ENCODE data around the gene ZNF625.

The ZNF625 gene

DNA sequence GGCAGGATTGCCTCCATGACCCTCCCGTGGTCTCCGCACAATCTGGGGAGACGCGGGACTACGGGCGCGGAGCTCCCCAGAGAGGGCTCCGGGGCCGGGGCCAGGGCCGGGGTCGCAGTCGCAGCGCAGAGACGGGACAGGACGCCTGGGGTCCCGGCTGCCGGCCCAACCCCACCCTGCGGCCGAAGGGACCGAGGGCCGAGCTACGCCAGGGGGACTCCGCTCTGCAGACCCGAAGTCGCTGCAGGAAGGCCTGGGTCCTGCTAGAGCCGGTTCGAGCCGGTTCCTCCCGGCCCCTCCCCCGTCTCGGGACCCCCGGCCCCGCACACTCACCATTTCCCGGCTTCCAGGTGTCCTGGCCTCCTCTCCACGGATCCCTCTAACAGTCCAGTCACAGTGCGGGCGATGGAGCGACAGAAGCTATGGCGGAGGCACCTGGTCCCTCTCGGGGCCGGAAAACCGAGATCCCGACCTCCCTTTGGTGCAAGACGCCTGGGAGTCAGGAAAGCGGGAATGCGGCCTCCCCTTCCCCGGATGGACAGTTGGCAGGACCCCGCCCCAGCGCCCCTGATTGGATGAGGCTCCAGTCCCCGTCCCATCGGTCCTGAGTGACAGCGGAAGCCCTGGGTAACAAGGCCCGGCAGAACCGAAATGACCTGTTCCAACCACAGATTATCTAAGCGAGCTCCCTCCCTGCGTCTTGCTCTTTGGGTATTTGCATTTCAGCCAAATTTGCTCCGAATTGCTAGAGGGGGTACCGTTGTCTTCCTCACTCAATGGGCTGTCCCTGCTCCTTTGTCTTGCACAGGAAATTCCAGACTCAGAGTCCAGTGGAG is at the start of gene ZNF625:
TSS of gene ZNF625 (minus strand) at position 512 of the 836 bp plus-strand sequence. CDS start at position 336, 176 bp downstream.
- peak; percentile 61 for DNase-seq

- no peak for DNase-seq
These were observed 48.8 kb upstream of the ZNF625 start for GRCh38 chr19:12205296-12205695.

- no peak for DNase-seq
These were observed 45.7 kb upstream of the ZNF625 start for GRCh38 chr19:12202250-12202649.

GRCh38 chr19:12199757-12200419 is 43.4 kb upstream of the ZNF625 start:
- DNase-seq: no peak

- no peak for DNase-seq
These were observed 41.6 kb upstream of the ZNF625 start for GRCh38 chr19:12198136-12198535.

DNA sequence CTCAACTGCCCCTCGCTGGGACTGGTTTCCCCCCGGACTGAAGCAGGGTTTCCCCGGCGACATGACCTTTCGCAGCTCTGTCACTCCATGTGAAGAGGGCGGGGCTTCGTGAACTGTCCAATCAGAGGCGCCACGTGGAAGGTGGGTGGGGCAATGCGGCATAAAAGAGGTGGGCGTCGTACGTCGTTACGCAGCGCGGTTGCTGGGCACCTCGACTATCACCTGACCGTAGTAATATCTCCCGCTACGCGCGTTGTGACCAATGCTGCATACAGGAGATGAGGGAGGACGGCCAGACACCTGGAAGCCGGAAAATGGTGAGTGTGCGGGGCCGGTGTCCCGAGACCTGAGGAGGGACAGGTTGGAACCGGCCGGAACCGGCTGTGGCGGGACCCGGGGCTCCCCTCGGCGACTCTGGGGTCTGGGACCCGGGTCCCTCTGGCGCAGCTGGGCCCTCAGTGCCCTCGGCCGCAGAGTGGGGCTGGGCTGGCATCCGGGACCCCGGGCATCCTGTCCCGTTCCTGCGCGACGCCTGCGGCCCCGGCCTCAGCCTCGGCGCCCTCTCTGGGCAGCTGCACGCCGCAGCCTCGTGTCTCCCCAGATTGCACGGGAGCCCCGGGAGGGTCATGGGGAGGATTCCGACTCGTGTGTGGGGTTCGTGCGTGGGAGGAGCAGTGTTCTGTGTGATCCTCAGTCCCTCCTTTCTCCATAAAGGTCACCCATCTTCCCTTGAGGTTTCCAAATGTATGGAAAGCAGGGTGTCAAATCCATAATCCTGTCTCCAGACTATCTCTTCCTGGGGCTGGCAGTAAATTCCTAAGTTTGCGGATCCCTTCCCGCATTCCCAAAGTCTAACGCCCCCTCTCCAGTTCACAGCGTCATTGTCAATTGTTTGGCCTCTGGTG is 38.5 kb upstream of the ZNF625 start:
- no peak for DNase-seq

- no peak for DNase-seq
These were observed 31.1 kb upstream of the ZNF625 start for GRCh38 chr19:12187625-12188024.

- no peak for DNase-seq
These were observed 23.8 kb upstream of the ZNF625 start for GRCh38 chr19:12180377-12180776.

- DNase-seq: peak; percentile 2
These were observed 10.1 kb upstream of the ZNF625 start for GRCh38 chr19:12166626-12167025.

DNA sequence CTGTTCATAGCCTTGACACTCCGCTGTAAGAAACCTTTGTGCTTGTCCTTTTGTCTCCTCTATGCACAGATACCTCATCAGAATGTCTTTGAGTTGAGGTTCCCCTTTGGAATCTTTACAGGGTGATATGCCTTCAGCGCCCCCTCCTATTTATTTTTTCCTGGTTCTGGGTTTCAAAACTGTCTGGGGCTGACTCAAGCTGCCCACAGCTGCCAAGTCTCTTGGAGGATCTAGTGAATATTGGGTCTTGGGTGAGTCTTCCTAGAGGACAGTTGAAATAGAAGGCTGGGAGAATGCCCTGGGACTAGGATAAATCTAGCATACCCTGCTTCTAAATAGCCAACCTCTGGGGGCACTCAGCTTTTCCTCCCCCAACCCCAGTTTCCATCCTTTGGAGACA is 7.3 kb upstream of the ZNF625 start:
- DNase-seq: no peak

DNA sequence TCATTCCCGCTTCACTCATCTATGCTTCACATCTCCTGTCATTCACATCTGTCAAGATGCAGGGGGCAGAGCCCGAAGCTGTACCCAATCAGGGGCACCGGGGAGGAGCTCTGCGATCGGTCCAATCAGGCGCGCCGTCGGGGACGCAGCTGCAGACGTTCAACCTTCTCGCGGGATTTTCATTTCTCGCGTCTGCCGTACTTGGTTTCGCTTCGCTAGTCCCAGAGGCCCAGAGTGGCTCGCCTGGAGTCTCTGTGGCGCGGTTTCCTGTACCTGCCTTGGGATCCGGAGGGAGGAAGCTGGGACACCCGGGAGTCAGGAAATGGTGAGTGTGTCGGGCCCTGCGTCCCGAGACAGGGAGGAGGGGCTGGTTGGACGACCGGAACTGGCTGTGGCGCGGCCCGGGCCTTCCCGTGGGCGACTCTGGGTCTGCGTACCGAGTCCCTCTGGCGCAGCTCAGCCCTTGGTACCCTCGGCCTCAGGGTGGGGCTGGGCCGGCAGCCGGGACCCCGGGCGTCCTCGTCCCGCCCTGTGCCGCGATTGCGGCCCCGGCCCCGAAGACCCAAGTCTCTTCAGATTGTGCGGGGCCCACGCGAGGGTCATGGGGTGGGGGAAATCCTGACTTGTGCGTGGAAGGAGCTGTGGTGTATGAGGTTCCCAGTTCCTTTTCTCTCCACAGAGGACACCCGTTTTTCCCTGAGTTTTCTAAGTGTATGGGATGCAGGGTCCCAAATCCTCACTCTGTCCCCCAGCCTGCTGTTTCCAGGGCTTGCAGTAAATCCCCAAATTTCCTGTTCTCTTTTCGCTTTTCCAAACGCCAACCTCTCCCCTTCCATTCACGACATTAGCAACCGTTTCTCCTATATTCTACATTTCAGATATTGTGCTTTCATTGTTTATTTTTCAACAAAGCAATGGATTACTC is 6.6 kb upstream of the ZNF625 start, which contains the start of gene ZNF136:
TSS of gene ZNF136 (plus strand) at position 215 of the 925 bp plus-strand sequence. CDS start at position 323, 108 bp downstream.
- peak; percentile 85 for DNase-seq

GRCh38 chr19:12162513-12162881 is 6.0 kb upstream of the ZNF625 start:
- no peak for DNase-seq

GRCh38 chr19:12159773-12160414 is 3.4 kb upstream of the ZNF625 start:
- DNase-seq: no peak

DNA sequence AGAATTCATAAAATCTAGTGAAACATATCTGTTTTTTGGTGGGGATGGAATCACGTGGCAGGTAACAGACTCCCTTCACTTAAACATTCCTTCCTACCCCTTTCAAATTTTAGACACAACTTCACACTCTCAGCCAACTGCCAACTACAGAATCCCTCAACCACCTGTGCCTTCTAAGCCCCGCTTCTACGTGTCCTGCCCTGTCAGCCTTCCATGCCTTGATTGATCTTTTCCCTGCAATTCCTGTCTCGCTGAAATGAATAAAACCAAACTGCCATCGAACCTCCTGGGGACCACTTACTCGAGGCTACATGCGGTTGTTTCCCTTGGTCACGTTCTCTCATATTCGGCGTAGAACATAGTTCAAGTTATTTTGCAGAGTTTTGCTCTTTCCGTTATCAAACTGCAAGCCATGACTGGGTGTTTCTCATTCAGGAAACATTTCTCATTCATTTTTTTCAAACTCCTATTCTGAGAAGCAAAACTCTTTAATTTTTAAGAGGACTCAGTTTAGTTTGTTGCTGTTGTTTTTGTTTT is 1.1 kb downstream of the ZNF625 start:
- no peak for DNase-seq

- no peak for DNase-seq
These were observed 11.2 kb downstream of the ZNF625 start for GRCh38 chr19:12145348-12145747.

DNA sequence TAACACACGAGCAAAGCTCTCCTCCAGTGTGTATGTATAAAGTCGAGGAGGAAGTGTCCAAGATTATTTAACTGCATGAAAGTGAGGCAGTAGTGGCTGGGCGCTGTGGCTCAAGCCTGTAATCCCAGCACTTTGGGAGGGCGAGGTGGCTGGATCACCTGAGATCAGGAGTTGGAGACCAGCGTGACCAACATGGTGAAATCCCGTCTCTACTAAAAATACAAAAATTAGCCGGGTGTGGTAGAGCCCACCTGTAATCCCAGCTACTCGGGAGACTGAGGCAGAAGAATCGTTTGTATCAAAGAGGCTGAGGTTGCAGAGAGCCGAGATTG is 15.2 kb downstream of the ZNF625 start:
- DNase-seq: no peak

- peak; percentile 61 for DNase-seq
These were observed 15.8 kb downstream of the ZNF625 start for GRCh38 chr19:12140545-12141404.

- DNase-seq: peak; percentile 88
These were observed 16.5 kb downstream of the ZNF625 start, which contains the start of gene ZNF20 for GRCh38 chr19:12139885-12140544. Gene ZNF20, minus strand, starts transcription at chr19:12140350. Its CDS starts 168 bp downstream, at chr19:12140182.

DNA sequence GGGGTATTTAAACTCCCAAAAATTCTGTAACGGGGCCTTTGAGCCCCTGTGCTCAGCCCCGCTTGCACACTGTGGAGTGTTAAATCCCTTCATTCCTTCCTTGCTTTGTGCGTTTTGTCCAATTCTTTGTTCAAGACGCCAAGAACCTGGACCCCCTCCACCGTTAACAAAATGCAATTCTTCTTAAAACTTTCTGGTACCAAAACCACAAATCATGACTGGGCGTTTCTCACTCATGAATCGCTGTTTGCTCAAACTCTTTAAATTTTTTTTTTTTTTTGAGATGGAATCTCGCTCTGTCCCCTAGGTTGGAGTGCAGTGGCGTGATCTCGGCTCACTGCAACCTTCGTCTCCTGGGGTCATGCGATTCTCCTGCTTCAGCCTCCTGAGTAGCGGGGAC is 17.3 kb downstream of the ZNF625 start:
- no peak for DNase-seq
